SU-DHL-6 (cell line): ENCODE results near the gene POMT2.

ENCODE experiments used
- CTCF ChIP-seq: fragments of 200-600 bp; sonication (generic); IDR thresholded peaks from one replicate; pipeline ENCODE4 v1.5.1; 2017; ENCODE audit warnings: antibody characterized with exemption, mild to moderate bottlenecking, low read length, moderate library complexity; ENCODE audit not compliant: insufficient read depth, poor library complexity, severe bottlenecking
- EZH2phosphoT487 ChIP-seq: fragments of 200-600 bp; sonication (generic), shearing (Covaris generic); conservative IDR thresholded peaks from 2 replicates; pipeline ENCODE4 v1.6.1; 2018; ENCODE audit warnings: mild to moderate bottlenecking, antibody characterized with exemption, low read length, moderate library complexity, mixed read lengths

GRCh38 chr14:77299771-77300170 lies 20.9 kb downstream of the POMT2 start:
- TF ChIP-seq EZH2phosphoT487 (no peak), CTCF (no peak)
